GM03348 (cell line): Measurements from ENCODE around the gene CFAP99.
"Not testable (repeated sequence)": the region's sequence is repeated elsewhere in the genome, so short reads cannot be mapped to it uniquely, and the experiment has no call there.

Source experiments
- DNase-seq: peaks from one replicate; pipeline ENCODE4 v3.0.0; 2012; ENCODE audit warnings: low spot score

CFAP99 gene

GRCh38 chr4:2418650-2419571 lies at the start of gene CFAP99:
Gene CFAP99, plus strand, starts transcription at chr4:2418955.
- DNase-seq = peak; percentile 98

GRCh38 chr4:2370597-2371320 lies 48.0 kb upstream of the CFAP99 start:
- DNase-seq = no peak

- DNase-seq = no peak
These were observed 46.8 kb upstream of the CFAP99 start for GRCh38 chr4:2371765-2372487.

- DNase-seq = no peak
These were observed 46.2 kb upstream of the CFAP99 start for GRCh38 chr4:2372488-2373030.

GRCh38 chr4:2373532-2373931 lies 45.2 kb upstream of the CFAP99 start:
- no peak for DNase-seq

GRCh38 chr4:2375427-2375826 lies 43.3 kb upstream of the CFAP99 start:
- no peak for DNase-seq

GRCh38 chr4:2377241-2377640 lies 41.5 kb upstream of the CFAP99 start:
- no peak for DNase-seq

- peak; percentile 43 for DNase-seq
These were observed 40.4 kb upstream of the CFAP99 start for GRCh38 chr4:2378401-2378800.

- no peak for DNase-seq
These were observed 39.9 kb upstream of the CFAP99 start for GRCh38 chr4:2378898-2379297.

- DNase-seq = not testable (repeated sequence)
These were observed 38.2 kb upstream of the CFAP99 start for GRCh38 chr4:2380589-2380988.

- DNase-seq = not testable (repeated sequence)
These were observed 36.0 kb upstream of the CFAP99 start for GRCh38 chr4:2382769-2383202.

GRCh38 chr4:2383220-2383631 lies 35.5 kb upstream of the CFAP99 start:
- not testable (repeated sequence) for DNase-seq

GRCh38 chr4:2383760-2384159 lies 35.0 kb upstream of the CFAP99 start:
- no peak for DNase-seq

GRCh38 chr4:2384245-2384644 lies 34.5 kb upstream of the CFAP99 start:
- no peak for DNase-seq

GRCh38 chr4:2385516-2385915 lies 33.2 kb upstream of the CFAP99 start:
- no peak for DNase-seq

GRCh38 chr4:2386717-2387116 lies 32.0 kb upstream of the CFAP99 start:
- no peak for DNase-seq

- DNase-seq = no peak
These were observed 31.5 kb upstream of the CFAP99 start for GRCh38 chr4:2387218-2387617.

- no peak for DNase-seq
These were observed 30.9 kb upstream of the CFAP99 start for GRCh38 chr4:2387829-2388228.

- DNase-seq = peak; percentile 33
These were observed 30.1 kb upstream of the CFAP99 start for GRCh38 chr4:2388429-2389182.

GRCh38 chr4:2389691-2390090 lies 29.1 kb upstream of the CFAP99 start:
- no peak for DNase-seq

GRCh38 chr4:2390146-2390545 lies 28.6 kb upstream of the CFAP99 start:
- DNase-seq = no peak
